Thymus (tissue), 14 donors: Measurements from ENCODE around the gene THUMPD2. TPM values are rescaled to one million over a fixed set of nuclear protein-coding genes. Genes with fewer than 3 reads are reported as not detected.
A peak's percentile ranks its signal among the peaks of the same experiment; 100 is the strongest.

Source experiments
- DNase-seq, 9 donors: peaks; one replicate each; pipeline ENCODE4 v3.0.0-alpha.2; 2013; ENCODE audit warnings: low spot score in 9 of 9, low read depth in 6 of 9, missing footprints in 1 of 9
- H3K27ac ChIP-seq, 2 donors: one replicate each; pipeline ENCODE4 v1.5.1; 2013; ENCODE audit warnings: control low read depth in 1 of 2, low read depth in 1 of 2, low read length in 1 of 2, mild to moderate bottlenecking in 1 of 2, moderate library complexity in 1 of 2
- H3K27me3 ChIP-seq, 2 donors: one replicate each; pipeline ENCODE4 v1.5.1; 2013; ENCODE audit warnings: low read length in 1 of 2; ENCODE audit not compliant: control insufficient read depth in 2 of 2, insufficient read depth in 1 of 2
- H3K36me3 ChIP-seq, 2 donors: one replicate each; pipeline ENCODE4 v1.5.1; 2013; ENCODE audit warnings: low read length in 1 of 2, mild to moderate bottlenecking in 1 of 2, moderate library complexity in 1 of 2; ENCODE audit not compliant: control insufficient read depth in 2 of 2, insufficient read depth in 2 of 2
- H3K4me1 ChIP-seq, 2 donors: one replicate each; pipeline ENCODE4 v1.5.1; 2013; ENCODE audit warnings: low read length in 2 of 2; ENCODE audit not compliant: control insufficient read depth in 2 of 2, insufficient read depth in 2 of 2
- H3K4me3 ChIP-seq, 2 donors: one replicate each; pipeline ENCODE4 v1.5.1; 2013; ENCODE audit warnings: low read length in 2 of 2, control low read depth in 1 of 2, mild to moderate bottlenecking in 1 of 2
- H3K9me3 ChIP-seq, 2 donors: one replicate each; pipeline ENCODE4 v1.5.1; 2013; ENCODE audit warnings: low read length in 1 of 2, mild to moderate bottlenecking in 1 of 2; ENCODE audit not compliant: control insufficient read depth in 2 of 2, insufficient read depth in 1 of 2
- WGBS: extraction: QIAGEN DNeasy Blood & Tissue Kit; methylation state at CpG from one replicate; pipeline ENCODE4 v1.1.7; 2013; 5-methylcytosine and 5-hydroxymethylcytosine counted together
- long read RNA-seq, 10 donors: transcript quantifications; one replicate each; lab custom pipeline, GENCODE V29; 2026
- polyA plus RNA-seq: library from polyadenylated mRNA; stranded (reverse); fragments of 200-250 nt; gene quantifications from one replicate; pipeline ENCODE4 v1.2.3, GENCODE V29; 2013
- total RNA-seq: library from RNA; stranded (reverse); fragments of 120-200 nt; gene quantifications from one replicate; pipeline ENCODE4 v1.2.4, GENCODE V29; 2013
- donor health status: healthy.

Gene THUMPD2, protein sequence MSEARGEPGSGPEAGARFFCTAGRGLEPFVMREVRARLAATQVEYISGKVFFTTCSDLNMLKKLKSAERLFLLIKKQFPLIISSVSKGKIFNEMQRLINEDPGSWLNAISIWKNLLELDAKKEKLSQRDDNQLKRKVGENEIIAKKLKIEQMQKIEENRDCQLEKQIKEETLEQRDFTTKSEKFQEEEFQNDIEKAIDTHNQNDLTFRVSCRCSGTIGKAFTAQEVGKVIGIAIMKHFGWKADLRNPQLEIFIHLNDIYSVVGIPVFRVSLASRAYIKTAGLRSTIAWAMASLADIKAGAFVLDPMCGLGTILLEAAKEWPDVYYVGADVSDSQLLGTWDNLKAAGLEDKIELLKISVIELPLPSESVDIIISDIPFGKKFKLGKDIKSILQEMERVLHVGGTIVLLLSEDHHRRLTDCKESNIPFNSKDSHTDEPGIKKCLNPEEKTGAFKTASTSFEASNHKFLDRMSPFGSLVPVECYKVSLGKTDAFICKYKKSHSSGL
- 18.2 TPM for total RNA-seq
- 31.1 TPM for polyA plus RNA-seq
- long read RNA-seq, donor 1, result 0 reads
- long read RNA-seq, donor 2, partial matches to known transcripts, result 0 of 5 reads
- long read RNA-seq, donor 2, other reads (novel, unspliced or antisense), result 0 of 5 reads
- long read RNA-seq, donor 3, partial matches to known transcripts, result 7 of 15 reads
- long read RNA-seq, donor 3, other reads (novel, unspliced or antisense), result 0 of 15 reads
- long read RNA-seq, donor 4, partial matches to known transcripts, result 0 of 3 reads
- long read RNA-seq, donor 4, other reads (novel, unspliced or antisense), result 0 of 3 reads
- long read RNA-seq, donor 5, transcript THUMPD2-204 (10 exons, 1,970 nt), result major isoform, 5 of 22 reads
- long read RNA-seq, donor 5, partial matches to known transcripts, result 15 of 22 reads
- long read RNA-seq, donor 5, other reads (novel, unspliced or antisense), result 0 of 22 reads
- long read RNA-seq, donor 6, partial matches to known transcripts, result 0 of 5 reads
- long read RNA-seq, donor 6, other reads (novel, unspliced or antisense), result 0 of 5 reads
- long read RNA-seq, donor 7, partial matches to known transcripts, result 0 of 2 reads
- long read RNA-seq, donor 7, other reads (novel, unspliced or antisense), result 0 of 2 reads
- long read RNA-seq, donor 8, partial matches to known transcripts, result 0 of 1 reads
- long read RNA-seq, donor 8, other reads (novel, unspliced or antisense), result 0 of 1 reads
- long read RNA-seq, donor 9, partial matches to known transcripts, result 0 of 2 reads
- long read RNA-seq, donor 9, other reads (novel, unspliced or antisense), result 0 of 2 reads
- long read RNA-seq, donor 10, partial matches to known transcripts, result 0 of 2 reads
- long read RNA-seq, donor 10, other reads (novel, unspliced or antisense), result 0 of 2 reads

GRCh38 chr2:39778775-39779340 is at the start of gene THUMPD2:
Gene THUMPD2 (minus strand): TSS chr2:39779258. CDS start chr2:39779239, 19 bp downstream.
- peak within 1 kb of the TSS; percentile 71 to 100 for H3K4me3 ChIP-seq
- peak in 8 of 9 donors; percentile 26 to 84 (median 65) for DNase-seq
- H3K27me3 ChIP-seq, result no peaks in the 10 kb centered on the region
- H3K9me3 ChIP-seq, result peaks cover 0 to 4% of the 10 kb centered on the region in 2 donors
- H3K4me1 ChIP-seq, result peaks cover 10 to 18% of the 10 kb centered on the region in 2 donors
- H3K36me3 ChIP-seq, result peaks cover 0 to 3% of the 10 kb centered on the region in 2 donors
- WGBS, result under 1% methylated on average over 54 of the region's 54 CpGs
- H3K27ac ChIP-seq, result peak within 1 kb of the TSS; percentile 78 to 96

- DNase-seq, result no peak
- H3K36me3 ChIP-seq, result no peaks in the 10 kb centered on the region
- H3K4me1 ChIP-seq, result no peaks in the 10 kb centered on the region
- H3K27ac ChIP-seq, result no peak overlapping the region
- no peak overlapping the region for H3K4me3 ChIP-seq
- WGBS, result 94% methylated on average over 3 of the region's 3 CpGs
- no peaks in the 10 kb centered on the region for H3K27me3 ChIP-seq
- no peaks in the 10 kb centered on the region for H3K9me3 ChIP-seq
Measured at GRCh38 chr2:39821871-39822270, 42.8 kb upstream of the THUMPD2 start.

DNA sequence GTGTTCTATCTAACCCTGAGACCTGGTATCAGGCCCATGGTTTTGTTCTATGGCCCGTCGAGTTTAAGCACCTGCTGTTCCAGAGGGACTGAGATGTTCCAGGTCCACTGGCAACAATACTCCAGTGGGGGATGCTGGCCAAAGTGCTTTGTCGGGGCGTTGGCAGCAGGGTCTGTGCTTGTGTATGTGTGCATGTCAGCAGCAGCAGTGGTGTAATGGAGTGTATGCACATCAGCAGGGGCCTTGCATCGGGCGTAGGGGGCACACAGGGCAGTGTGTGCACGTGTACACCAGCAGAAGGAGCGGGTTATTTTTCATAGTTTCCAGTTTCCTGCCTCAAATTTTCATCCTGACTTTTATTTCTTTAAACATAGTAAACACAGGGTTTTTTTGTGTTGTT is 37.8 kb upstream of the THUMPD2 start:
- no peaks in the 10 kb centered on the region for H3K4me1 ChIP-seq
- no peak overlapping the region for H3K4me3 ChIP-seq
- H3K36me3 ChIP-seq, result no peaks in the 10 kb centered on the region
- H3K27me3 ChIP-seq, result no peaks in the 10 kb centered on the region
- WGBS, result 97% methylated on average over 8 of the region's 8 CpGs
- no peak for DNase-seq
- no peaks in the 10 kb centered on the region for H3K9me3 ChIP-seq
- H3K27ac ChIP-seq, result no peak overlapping the region

DNA sequence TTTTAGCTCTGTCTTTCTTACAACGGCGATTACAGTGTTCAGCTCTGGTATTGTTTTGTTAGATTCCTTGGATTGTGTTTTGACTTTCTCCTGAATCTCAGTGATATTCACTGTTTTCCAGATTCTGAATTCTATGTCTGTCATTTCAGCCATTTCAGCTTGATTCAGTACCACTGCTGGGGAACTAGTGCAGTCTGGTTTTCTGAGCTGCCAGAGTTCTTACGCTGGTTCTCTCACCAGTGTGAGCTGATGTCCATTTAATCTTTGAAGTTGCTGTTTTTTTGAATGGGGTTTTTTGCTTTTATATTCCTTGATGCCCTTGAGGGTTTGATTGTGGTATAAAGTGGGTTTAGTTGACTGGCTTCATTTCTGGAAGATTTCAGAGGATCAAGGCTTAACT is 37.4 kb upstream of the THUMPD2 start:
- no peaks in the 10 kb centered on the region for H3K27me3 ChIP-seq
- DNase-seq, result no peak
- H3K27ac ChIP-seq, result no peak overlapping the region
- no peaks in the 10 kb centered on the region for H3K4me1 ChIP-seq
- H3K36me3 ChIP-seq, result no peaks in the 10 kb centered on the region
- WGBS, result 98% methylated on average over 3 of the region's 3 CpGs
- H3K4me3 ChIP-seq, result no peak overlapping the region
- no peaks in the 10 kb centered on the region for H3K9me3 ChIP-seq

DNA sequence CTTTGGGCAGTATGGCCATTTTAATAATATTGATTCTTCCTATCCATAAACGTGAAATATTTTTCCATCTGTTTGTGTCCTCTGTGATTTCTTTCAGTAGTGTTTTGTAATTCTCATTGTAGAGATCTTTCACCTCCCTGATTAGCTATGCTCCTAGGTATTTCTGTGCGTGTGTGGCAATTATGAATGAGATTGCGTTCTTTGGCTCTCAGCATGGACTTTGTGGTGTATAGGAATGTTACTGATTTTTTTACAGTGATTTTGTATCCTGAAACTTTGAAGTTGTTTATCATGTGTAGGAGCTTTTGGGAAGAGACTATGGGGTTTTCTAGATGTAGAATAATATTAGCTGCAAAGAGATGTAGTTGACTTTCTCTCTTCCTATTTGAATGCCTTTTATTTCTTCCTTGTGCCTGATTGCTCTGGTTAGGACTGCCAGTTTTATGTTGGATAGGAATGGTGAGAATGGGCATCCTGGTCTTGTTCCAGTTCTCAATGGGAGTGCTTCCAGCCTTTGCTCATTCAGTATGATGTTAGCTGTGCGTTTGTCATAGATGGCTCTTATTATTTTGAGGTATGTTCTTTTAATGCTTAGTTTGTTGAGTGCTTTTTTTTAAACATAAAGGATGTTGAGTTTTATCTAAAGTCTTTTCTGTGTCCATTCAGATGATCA is 27.0 kb upstream of the THUMPD2 start:
- Histone ChIP-seq H3K27me3 (no peaks in the 10 kb centered on the region), H3K36me3 (no peaks in the 10 kb centered on the region), H3K9me3 (no peaks in the 10 kb centered on the region), H3K27ac (no peak overlapping the region), H3K4me1 (no peaks in the 10 kb centered on the region), H3K4me3 (no peak overlapping the region)
- WGBS, result 73% methylated on average over 4 of the region's 4 CpGs
- no peak for DNase-seq

GRCh38 chr2:39803839-39804238 is 24.8 kb upstream of the THUMPD2 start:
- Histone ChIP-seq H3K27me3 (no peaks in the 10 kb centered on the region), H3K9me3 (no peaks in the 10 kb centered on the region), H3K4me1 (no peaks in the 10 kb centered on the region), H3K27ac (no peak overlapping the region), H3K4me3 (no peak overlapping the region), H3K36me3 (no peaks in the 10 kb centered on the region)
- DNase-seq, result no peak
- 97% methylated on average over 1 of the region's 1 CpG for WGBS

DNA sequence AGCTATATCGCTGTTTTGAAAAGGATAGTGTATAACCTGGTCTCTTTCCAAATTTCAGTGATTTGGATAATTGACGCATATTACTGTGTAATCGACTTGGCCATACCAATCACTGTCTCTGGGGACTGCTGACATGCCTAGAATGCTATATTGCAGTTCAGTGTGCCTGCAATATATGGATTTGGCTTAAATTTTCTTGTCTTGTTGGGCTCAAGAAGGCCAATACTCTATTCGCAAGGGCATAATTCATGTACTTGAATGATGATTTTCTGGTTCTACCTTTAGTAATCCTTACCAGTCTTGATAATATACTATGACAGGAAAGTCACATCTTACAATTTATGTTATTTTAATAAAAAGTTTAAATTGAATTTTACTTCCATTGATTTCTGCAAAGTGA is 21.7 kb upstream of the THUMPD2 start:
- Histone ChIP-seq H3K4me3 (no peak overlapping the region), H3K27me3 (no peaks in the 10 kb centered on the region), H3K27ac (no peak overlapping the region), H3K9me3 (no peaks in the 10 kb centered on the region), H3K4me1 (no peaks in the 10 kb centered on the region), H3K36me3 (no peaks in the 10 kb centered on the region)
- 98% methylated on average over 4 of the region's 4 CpGs for WGBS
- DNase-seq, result no peak

GRCh38 chr2:39796134-39796533 is 17.1 kb upstream of the THUMPD2 start:
- Histone ChIP-seq H3K27ac (no peak overlapping the region), H3K4me3 (no peak overlapping the region), H3K4me1 (no peaks in the 10 kb centered on the region), H3K9me3 (no peaks in the 10 kb centered on the region), H3K36me3 (no peaks in the 10 kb centered on the region), H3K27me3 (no peaks in the 10 kb centered on the region)
- no peak for DNase-seq
- 97% methylated on average over 1 of the region's 1 CpG for WGBS
